Activated T-cell treated with anti-CD3 and anti-CD28 coated beads for 4 hours (primary cell): ENCODE data around the gene OS9.

Experiments
- DNase-seq: peaks from one replicate; pipeline ENCODE4 v3.0.0-alpha.2; 2020

The OS9 gene

DNA sequence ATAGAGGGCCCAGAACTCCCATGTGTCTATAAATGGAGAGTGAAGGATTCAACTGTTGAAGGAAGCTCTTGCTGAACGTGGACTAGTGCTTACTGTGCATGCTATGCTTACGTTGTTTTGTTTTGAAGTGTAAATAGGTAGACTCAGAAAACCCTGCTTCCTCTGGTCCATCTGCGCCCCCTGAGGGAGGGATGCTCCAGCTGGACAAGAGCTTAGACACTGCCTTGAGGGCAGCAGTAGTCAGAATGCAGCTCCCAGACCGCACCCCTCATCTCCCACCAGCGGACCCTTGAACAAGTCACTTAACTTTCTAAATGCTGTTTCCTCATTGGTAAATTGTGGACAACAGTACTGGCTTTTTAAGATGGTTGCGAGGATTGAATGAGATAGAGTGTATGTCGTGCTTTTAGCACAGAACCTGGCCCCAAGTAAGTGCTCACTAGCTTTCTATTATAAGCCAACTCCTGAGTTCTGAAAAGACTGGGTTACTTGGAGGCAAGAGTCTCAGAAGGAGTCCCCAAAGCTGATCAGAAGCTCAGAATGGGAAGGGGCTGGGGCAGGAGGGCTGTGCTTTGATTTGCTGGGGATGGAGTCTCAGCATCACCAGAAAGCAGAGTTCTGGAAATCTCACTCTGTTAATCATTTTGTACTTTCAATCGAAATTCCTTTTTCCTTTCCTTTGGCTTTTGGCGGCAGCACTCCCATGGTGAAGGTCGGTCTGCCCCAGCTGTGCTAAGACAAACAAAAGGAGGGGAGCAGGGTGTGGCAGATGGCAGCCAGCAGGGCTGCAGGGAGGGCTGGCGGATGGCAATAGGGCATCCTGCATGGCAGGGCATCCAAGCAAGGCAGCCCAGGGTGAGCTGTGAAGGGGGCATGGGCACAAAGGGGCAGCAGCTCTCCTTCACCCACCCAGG is 29.0 kb downstream of the OS9 start:
- DNase-seq: no peak

DNA sequence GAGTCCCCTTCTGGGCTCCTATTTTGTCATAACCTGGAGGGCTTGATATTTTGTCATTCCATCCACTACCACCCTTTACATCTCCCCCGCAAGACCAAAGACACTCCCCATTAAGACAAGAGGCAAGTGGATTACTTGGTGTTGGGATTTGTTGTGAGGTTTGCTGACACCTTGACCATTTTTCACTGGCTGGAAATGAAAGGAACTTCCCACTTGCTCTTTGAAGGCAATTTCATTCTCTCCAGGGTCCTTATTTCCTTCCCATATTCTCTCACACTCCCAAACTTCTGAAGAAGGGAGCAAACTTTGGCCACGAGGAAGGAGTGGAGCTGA is 29.7 kb downstream of the OS9 start:
- DNase-seq: no peak

DNA sequence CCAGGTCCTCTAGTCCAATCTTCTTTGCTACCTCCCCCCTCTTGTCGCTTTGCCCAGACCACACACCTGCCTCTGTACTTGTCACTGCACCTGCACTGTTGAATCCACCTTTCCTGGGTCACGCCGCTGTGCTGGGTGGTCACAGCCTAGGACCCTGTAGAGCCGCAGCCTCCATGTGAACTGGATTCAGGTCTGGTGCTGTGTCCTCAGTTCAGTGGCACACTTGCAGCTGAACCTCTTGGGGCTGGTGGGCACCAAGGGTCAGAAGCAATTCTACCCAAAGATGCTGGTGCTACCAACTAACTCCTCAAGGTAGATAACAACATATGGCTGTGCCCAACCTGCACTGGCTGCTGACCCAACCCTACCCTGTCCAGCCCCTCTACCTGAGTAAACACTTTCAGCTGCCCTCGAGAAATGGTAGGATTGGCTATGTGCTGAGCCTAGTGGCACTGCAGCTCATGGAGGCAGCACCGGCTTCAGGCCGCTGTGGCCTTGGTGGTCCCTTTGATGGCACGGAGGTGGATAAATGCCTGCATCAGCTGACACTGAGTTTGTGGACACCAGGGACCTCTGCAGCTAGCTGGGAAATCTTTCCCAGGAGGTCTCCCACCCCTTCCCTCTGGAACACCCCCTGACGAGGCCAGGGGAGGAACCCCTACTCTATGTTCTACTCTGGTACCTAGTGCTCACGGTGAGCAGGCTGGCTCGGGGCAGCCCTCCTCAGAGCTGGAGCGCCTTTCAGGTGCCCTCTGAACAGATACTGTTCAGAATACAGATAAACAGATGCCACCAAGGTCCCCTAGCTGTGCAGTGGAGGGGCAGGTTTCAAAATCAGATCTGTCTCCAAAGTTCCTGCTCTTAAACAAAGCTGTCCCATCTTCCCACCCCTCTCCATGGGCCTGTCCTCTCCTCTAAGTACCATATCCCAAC is 30.3 kb downstream of the OS9 start:
- DNase-seq: no peak

GRCh38 chr12:57724936-57725740 is 31.2 kb downstream of the OS9 start:
- no peak for DNase-seq

- DNase-seq: no peak
These were observed 31.9 kb downstream of the OS9 start for GRCh38 chr12:57725851-57726150.

DNA sequence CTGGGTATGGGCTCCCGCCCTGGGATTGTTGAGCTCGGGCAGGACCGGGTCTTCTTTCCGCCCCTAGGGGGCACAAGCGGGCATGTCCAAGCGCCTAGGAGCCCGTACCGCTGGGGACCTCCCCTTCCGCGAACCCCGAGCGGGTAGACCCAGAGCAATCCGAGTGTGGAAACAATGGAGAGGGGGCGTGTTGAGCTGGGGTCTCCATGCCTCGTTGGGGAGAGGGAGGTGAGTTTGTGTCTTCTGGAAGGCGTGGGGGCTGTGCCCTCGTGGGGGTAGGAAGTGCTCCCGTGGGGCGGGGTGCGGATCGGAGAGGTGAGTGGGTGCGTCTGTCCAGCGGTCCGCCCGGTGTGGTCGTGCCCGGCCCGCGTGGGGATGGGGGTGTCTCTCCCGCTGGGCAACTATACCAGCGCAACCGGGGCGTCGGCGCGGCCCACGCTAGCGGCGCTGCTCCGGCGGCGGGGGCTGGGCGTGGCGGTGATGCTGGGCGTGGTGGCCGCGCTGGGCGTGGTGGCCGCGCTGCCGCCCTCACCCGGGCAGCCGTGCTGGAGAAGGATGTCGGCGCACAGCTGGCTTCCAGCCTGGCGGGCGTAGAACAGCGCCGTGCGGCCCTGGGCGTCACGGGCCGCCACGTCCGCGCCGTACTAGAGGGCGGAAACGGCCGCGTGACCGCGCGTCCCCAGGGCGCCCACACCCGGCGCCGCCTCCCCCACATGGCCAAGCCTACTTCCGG is 32.4 kb downstream of the OS9 start:
- no peak for DNase-seq

DNA sequence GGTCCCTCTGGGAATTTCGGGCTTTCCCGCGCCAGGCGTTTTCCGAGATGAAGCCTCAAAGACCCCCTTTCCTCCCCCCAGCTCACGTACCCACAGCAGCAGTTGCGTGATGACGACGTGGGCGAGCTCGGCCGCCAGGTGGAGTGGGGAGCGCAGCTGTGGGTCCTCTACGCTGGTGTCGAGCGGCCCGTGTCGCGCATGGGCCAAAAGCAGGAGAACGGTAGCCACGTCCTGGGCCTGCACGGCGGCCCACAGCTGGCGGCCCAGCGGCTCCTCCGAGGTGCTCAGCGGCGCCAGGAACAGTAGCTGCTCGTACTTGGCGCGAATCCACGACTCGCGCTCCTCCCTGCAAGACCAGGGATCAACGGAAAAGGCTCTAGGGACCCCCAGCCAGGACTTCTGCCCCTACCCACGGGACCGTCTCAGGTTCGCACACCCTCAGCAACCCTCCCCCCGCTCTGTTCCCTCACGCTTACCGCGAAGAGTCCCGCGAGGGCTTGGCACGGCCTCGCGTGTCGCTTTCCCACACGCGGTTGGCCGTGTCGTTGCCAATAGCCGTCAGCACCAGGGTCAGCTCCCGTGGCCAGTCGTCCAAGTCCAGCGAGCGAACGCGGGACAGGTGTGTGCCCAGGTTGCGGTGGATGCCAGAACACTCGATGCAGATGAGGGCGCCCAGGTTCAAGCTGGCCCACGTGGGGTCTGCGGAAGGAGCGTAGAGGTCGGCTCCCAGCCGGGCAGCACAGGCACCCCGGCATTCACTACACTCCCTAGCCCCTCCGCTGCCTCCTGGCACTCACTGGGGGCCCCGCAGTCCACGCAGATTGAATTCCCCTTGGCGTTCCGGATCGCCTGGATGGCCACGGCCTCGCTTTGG is 33.2 kb downstream of the OS9 start:
- DNase-seq: no peak

- no peak for DNase-seq
These were observed 33.9 kb downstream of the OS9 start for GRCh38 chr12:57727758-57728395.

- no peak for DNase-seq
These were observed 35.5 kb downstream of the OS9 start for GRCh38 chr12:57729321-57729844.

- no peak for DNase-seq
These were observed 36.6 kb downstream of the OS9 start for GRCh38 chr12:57730336-57731067.

- no peak for DNase-seq
These were observed 37.6 kb downstream of the OS9 start for GRCh38 chr12:57731411-57732080.

DNA sequence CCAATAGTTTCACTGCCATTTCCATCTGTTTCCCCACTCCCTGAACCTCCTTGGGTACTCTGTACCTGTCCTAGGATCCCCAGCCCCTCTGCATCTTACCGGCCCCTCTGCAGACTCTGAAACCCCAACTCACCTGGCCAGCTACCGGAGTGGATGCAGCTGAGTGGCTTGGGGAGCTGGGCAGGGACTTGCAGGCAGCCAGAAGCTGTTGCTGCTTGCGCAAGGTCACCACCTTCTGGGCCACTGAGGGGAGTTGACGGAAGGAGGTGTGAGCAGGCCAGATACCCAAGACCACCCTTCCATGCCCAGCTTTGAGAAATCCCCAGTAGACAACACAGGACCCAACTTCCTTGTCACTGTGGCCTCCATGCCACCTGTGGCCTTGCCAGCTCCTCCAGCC is 38.3 kb downstream of the OS9 start:
- no peak for DNase-seq

DNA sequence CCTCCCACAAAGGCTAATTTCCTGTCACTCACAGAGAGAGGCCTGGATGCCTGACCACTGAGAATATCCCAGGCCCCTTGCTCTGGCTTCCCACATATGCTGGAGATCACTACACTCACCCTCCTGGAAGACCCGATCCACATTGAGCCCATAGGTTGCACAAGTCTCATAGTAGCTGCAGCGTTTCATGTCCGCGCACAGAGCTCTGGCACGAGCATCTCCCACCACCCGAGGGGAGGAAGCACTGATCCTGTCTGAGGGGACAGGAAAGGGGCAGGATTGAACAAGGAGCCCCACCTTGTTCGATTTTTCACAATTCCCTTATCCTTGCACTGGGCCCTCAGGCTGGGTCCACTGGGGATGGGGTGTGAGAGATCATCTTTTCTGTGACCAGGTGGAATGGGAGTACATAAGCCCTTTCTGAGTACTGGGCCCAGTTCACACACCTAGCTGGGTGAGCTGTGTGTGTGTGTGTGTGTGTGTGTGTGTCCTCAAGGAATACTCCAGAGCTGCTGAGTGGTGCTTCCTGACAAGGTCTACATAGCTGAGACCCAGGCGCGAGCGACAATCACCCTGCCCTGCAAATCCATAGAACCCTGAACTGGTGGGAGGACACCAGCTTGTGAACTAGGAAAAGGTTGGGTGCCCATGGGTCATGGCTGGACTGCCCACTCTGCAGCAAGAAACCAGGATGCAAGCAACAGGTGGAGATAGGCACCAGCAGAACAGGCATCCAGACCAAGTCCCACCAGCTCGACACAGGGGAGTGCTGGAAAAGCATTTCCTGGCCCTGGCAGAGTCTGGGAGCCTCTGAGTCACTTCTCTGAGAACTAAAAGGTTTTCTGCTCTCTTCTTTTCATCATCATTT is 39.0 kb downstream of the OS9 start:
- DNase-seq: no peak

- no peak for DNase-seq
These were observed 40.0 kb downstream of the OS9 start for GRCh38 chr12:57733928-57734327.

GRCh38 chr12:57734591-57734990 is 40.7 kb downstream of the OS9 start:
- no peak for DNase-seq

DNA sequence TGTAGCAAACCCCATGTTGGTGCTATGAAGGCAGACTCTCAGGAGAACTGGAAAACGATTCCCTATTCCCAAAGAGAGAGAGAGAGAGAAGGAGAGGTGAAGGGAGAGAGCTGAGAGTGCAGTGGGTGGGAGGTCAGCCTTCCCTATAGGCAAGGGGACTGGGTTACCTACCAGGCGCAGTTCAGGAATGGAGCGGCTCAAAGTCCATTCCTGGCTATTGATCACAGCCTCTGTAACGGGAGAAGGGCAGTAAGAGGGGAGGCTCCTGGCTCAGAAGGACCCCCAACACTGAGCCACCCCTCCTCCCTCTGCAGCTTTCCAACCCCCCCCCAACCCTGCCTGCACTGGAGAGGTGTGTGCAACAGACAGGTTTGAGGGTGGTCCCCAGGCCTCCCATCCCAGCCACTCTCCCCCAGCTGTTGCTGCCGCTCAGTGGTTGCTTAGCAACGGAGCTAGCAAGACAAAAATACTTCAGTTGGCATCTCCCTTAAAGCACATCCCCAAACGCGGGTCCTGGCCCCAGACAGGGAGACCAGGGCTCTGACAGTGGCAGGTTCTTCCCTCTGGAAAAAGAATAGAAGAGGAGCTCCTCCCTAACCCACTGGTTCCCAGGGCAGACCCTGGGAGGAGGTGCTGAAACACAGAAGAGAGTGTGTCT is 41.4 kb downstream of the OS9 start:
- no peak for DNase-seq

GRCh38 chr12:57735952-57736740 is 42.2 kb downstream of the OS9 start:
- DNase-seq: no peak
